Neural cell (in vitro differentiated cells): ENCODE measurements around the gene TEDC1. TPM values are rescaled to one million over a fixed set of nuclear protein-coding genes. Genes with fewer than 3 reads are reported as not detected.

Experiments used
- H2AFZ ChIP-seq: fragments of 200-600, 300-800 bp; sonication (generic), shearing (Covaris generic); 2 replicates; pipeline ENCODE4 v1.6.0; 2014; ENCODE audit warnings: low read depth, mild to moderate bottlenecking, antibody characterized with exemption, low read length, moderate library complexity
- H3F3A ChIP-seq: fragments of 200-600 bp; shearing (Covaris generic); 2 replicates; pipeline ENCODE4 v1.6.1; 2016; ENCODE audit warnings: mild to moderate bottlenecking, moderate library complexity, mixed read lengths, antibody characterized with exemption, low read length; ENCODE audit not compliant: insufficient read depth, poor library complexity, severe bottlenecking
- H3K27ac ChIP-seq: fragments of 200-600, 300-800 bp; sonication (generic), shearing (Covaris generic); 2 replicates; pipeline ENCODE4 v1.5.1; 2014; ENCODE audit warnings: mild to moderate bottlenecking, low read length, moderate library complexity
- H3K27me3 ChIP-seq: fragments of 300-800, 200-600 bp; sonication (generic), shearing (Covaris generic); 2 replicates; pipeline ENCODE4 v1.6.0; 2014; ENCODE audit warnings: mild to moderate bottlenecking, low read depth, low read length, moderate library complexity; ENCODE audit not compliant: insufficient read depth
- H3K36me3 ChIP-seq: fragments of 300-800, 200-600 bp; sonication (generic), shearing (Covaris generic); 2 replicates; pipeline ENCODE4 v1.5.1; 2014; ENCODE audit warnings: mild to moderate bottlenecking, antibody characterized with exemption, low read length, moderate library complexity; ENCODE audit not compliant: insufficient read depth
- H3K4me2 ChIP-seq: fragments of 300-800, 200-600 bp; sonication (generic), shearing (Covaris generic); 2 replicates; pipeline ENCODE4 v1.6.0; 2014; ENCODE audit warnings: mild to moderate bottlenecking, low read length
- H3K4me3 ChIP-seq: fragments of 300-800, 200-600 bp; sonication (generic), shearing (Covaris generic); 2 replicates; pipeline ENCODE4 v1.5.1; 2014; ENCODE audit warnings: mild to moderate bottlenecking, low read length, moderate library complexity
- H3K79me2 ChIP-seq: fragments of 200-600 bp; shearing (Covaris generic); replicated peaks from 2 replicates; pipeline ENCODE4 v1.6.0; 2014; ENCODE audit warnings: mild to moderate bottlenecking, low read length, moderate library complexity; ENCODE audit not compliant: insufficient read depth
- H3K9ac ChIP-seq: fragments of 300-800, 200-600 bp; sonication (generic), shearing (Covaris generic); 2 replicates; pipeline ENCODE4 v1.6.1; 2016; ENCODE audit warnings: mild to moderate bottlenecking, low read length, mixed read lengths
- H3K9me2 ChIP-seq: fragments of 200-600 bp; shearing (Covaris generic); 2 replicates; pipeline ENCODE4 v1.6.1; 2016; ENCODE audit warnings: mild to moderate bottlenecking, low read length, mixed read lengths; ENCODE audit not compliant: insufficient read depth
- H3K9me3 ChIP-seq: fragments of 200-600, 300-800 bp; sonication (generic), shearing (Covaris generic); 2 replicates; pipeline ENCODE4 v1.6.1; 2016; ENCODE audit warnings: mild to moderate bottlenecking, mixed run types, low read length, moderate library complexity, mixed read lengths
- H4K20me1 ChIP-seq: fragments of 200-600 bp; shearing (Covaris generic); 2 replicates; pipeline ENCODE4 v1.6.1; 2016; ENCODE audit warnings: mild to moderate bottlenecking, mixed run types; ENCODE audit not compliant: insufficient read depth
- EP300 ChIP-seq: fragments of 450-650 bp; conservative IDR thresholded peaks from 2 replicates; pipeline ENCODE4 v1.6.1; 2014; ENCODE audit warnings: antibody characterized with exemption, mild to moderate bottlenecking, moderate library complexity; ENCODE audit not compliant: poor library complexity, severe bottlenecking
- EZH2 ChIP-seq: fragments of 200-600, 300-800 bp; shearing (Covaris generic), sonication (generic); IDR thresholded peaks from 2 replicates; pipeline ENCODE4 v1.6.1; 2014; ENCODE audit warnings: antibody characterized with exemption, low read length, borderline replicate concordance, mild to moderate bottlenecking; ENCODE audit not compliant: insufficient read depth, poor library complexity, severe bottlenecking
- MXI1 ChIP-seq: fragments of 450-650 bp; conservative IDR thresholded peaks from 2 replicates; pipeline ENCODE4 v1.6.1; 2014; ENCODE audit warnings: antibody characterized with exemption, mild to moderate bottlenecking; ENCODE audit not compliant: poor library complexity, severe bottlenecking
- POLR2AphosphoS5 ChIP-seq: IDR thresholded peaks from 2 replicates; pipeline ENCODE4 v1.6.1; 2012
- RAD21 ChIP-seq: fragments of 450-650 bp; conservative IDR thresholded peaks from 2 replicates; pipeline ENCODE4 v1.6.1; 2014; ENCODE audit warnings: antibody characterized with exemption, mild to moderate bottlenecking, moderate library complexity
- SMC3 ChIP-seq: fragments of 450-650 bp; conservative IDR thresholded peaks from 2 replicates; pipeline ENCODE4 v1.6.1; 2014; ENCODE audit warnings: antibody characterized with exemption, mild to moderate bottlenecking, moderate library complexity; ENCODE audit not compliant: poor library complexity
- TAF1 ChIP-seq: IDR thresholded peaks from 2 replicates; pipeline ENCODE4 v1.6.1; 2012; ENCODE audit warnings: low read depth
- polyA plus RNA-seq: library from polyadenylated mRNA; depleted of rRNA; stranded (reverse); fragments of >200 nt; gene quantifications from 2 replicates; pipeline ENCODE4 v1.2.3, GENCODE V29; 2014
- TF ChIP-seq, protein P1 (sequence below): IDR thresholded peaks from 2 replicates; pipeline ENCODE4 v1.6.1; 2012; ENCODE audit warnings: borderline replicate concordance
- TF ChIP-seq, protein P2 (sequence below): fragments of 450-650 bp; IDR thresholded peaks from 2 replicates; pipeline ENCODE4 v1.5.1; 2014; ENCODE audit warnings: antibody characterized with exemption, mild to moderate bottlenecking, moderate library complexity; ENCODE audit not compliant: poor library complexity, severe bottlenecking

TEDC1 gene
- polyA plus RNA-seq, 1 donor from 2014 or later = 18.9 TPM

DNA sequence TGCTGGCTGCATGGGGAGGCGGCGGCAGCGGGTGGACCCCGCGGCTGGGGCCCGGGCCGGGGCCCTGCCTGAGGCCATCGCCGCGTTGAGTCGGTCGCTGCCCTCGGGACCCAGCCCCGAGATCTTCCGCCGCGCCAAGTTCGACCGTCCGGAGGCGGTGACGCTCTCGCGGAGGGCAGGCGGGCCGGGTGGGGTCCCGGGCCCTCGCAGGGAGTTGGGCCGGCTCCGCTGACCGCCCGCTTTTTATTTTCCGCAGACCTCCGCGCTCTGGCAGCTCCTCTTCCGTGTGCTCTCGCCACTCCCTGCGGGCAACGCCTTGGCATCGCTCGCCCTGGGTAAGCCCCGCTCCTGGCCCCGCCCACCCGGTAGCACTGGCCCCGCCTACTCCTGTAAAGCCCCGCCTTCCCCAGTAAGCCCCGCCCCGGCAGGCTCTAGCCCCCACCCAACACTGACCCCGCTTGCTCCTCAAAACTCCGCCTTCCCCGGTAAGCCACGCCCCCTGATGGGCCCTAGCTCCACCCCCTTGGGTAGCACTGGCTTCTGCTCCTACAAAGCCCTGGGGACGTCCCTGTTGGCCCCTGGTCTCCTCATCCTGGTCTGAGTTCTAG, 424 bp downstream of the TEDC1 start:
- no peaks in the 10 kb centered on the region for H3K36me3 ChIP-seq
- H3K9ac ChIP-seq = no peak overlapping the region
- peaks cover 16% of the 10 kb centered on the region for H3K27me3 ChIP-seq
- no peaks in the 10 kb centered on the region for H4K20me1 ChIP-seq
- H3F3A ChIP-seq = no peaks in the 10 kb centered on the region
- peak overlapping the region; percentile 35 for H3K4me2 ChIP-seq
- H3K9me2 ChIP-seq = no peaks in the 10 kb centered on the region
- no peaks in the 10 kb centered on the region for H3K79me2 ChIP-seq
- no peaks in the 10 kb centered on the region for H3K9me3 ChIP-seq
- H3K27ac ChIP-seq = no peak overlapping the region
- H3K4me3 ChIP-seq = peak overlapping the region; percentile 93
- no peak overlapping the region for H2AFZ ChIP-seq
- no peak for TF ChIP-seq TAF1
- TF ChIP-seq MXI1 = peak; percentile 100

DNA sequence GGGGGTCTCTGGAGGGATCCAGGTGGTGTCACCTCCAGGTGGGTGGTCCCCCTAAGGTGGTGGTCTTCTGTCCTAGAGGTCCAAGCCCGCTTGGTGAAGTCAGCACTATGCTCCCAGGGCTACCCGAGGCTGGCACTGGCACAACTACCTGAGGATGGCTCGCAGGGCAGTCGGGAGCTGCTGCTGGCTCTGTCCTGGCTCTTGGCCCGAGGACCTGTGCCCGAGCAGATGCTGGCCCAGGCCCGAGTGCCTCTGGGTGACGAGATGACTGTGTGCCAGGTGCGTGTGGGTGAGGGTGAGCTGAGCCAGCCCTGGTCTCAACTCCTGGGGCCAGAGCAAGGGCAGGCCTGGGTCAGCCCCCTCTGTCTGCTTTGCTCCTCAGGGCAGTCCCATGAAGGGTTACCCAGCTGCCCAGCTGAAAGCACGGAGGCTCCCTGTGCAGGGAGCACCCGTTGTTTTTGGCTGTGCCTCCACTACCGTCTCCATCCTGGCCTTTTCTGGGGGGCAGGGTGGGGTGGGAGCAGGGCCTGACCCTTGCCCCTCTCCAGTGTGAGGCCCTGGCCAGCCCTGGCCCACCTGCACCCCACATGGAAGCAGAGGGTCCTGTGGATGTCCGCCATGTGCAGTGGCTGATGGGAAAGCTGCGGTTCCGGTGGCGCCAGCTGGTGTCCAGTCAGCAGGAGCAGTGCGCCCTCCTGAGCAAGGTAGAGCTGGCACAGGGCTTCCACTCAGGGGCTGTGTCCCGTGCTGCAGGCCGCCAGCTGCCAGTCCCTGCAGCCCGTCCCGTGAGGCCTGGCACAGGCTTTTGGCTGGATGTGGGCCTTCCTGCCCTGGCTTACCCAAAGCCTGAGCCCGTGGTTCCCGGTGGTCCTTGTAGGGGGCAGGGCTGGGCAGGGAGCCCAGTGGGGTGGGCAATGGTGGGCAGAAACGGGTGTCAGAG, 1.3 kb downstream of the TEDC1 start:
- H2AFZ ChIP-seq = no peak overlapping the region
- H3K9me3 ChIP-seq = no peaks in the 10 kb centered on the region
- TF ChIP-seq RAD21 (no peak), EZH2 (no peak), POLR2AphosphoS5 (no peak)
- TF ChIP-seq, protein P1, sequence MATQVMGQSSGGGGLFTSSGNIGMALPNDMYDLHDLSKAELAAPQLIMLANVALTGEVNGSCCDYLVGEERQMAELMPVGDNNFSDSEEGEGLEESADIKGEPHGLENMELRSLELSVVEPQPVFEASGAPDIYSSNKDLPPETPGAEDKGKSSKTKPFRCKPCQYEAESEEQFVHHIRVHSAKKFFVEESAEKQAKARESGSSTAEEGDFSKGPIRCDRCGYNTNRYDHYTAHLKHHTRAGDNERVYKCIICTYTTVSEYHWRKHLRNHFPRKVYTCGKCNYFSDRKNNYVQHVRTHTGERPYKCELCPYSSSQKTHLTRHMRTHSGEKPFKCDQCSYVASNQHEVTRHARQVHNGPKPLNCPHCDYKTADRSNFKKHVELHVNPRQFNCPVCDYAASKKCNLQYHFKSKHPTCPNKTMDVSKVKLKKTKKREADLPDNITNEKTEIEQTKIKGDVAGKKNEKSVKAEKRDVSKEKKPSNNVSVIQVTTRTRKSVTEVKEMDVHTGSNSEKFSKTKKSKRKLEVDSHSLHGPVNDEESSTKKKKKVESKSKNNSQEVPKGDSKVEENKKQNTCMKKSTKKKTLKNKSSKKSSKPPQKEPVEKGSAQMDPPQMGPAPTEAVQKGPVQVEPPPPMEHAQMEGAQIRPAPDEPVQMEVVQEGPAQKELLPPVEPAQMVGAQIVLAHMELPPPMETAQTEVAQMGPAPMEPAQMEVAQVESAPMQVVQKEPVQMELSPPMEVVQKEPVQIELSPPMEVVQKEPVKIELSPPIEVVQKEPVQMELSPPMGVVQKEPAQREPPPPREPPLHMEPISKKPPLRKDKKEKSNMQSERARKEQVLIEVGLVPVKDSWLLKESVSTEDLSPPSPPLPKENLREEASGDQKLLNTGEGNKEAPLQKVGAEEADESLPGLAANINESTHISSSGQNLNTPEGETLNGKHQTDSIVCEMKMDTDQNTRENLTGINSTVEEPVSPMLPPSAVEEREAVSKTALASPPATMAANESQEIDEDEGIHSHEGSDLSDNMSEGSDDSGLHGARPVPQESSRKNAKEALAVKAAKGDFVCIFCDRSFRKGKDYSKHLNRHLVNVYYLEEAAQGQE = no peak
- H3K9me2 ChIP-seq = no peaks in the 10 kb centered on the region
- H3K4me2 ChIP-seq = no peak overlapping the region
- H3F3A ChIP-seq = no peaks in the 10 kb centered on the region
- H3K36me3 ChIP-seq = no peaks in the 10 kb centered on the region
- peaks cover 7% of the 10 kb centered on the region for H3K27me3 ChIP-seq
- H3K4me3 ChIP-seq = peak overlapping the region; percentile 93
- H3K9ac ChIP-seq = no peak overlapping the region
- H3K27ac ChIP-seq = no peak overlapping the region
- H4K20me1 ChIP-seq = no peaks in the 10 kb centered on the region
- no peaks in the 10 kb centered on the region for H3K79me2 ChIP-seq

DNA sequence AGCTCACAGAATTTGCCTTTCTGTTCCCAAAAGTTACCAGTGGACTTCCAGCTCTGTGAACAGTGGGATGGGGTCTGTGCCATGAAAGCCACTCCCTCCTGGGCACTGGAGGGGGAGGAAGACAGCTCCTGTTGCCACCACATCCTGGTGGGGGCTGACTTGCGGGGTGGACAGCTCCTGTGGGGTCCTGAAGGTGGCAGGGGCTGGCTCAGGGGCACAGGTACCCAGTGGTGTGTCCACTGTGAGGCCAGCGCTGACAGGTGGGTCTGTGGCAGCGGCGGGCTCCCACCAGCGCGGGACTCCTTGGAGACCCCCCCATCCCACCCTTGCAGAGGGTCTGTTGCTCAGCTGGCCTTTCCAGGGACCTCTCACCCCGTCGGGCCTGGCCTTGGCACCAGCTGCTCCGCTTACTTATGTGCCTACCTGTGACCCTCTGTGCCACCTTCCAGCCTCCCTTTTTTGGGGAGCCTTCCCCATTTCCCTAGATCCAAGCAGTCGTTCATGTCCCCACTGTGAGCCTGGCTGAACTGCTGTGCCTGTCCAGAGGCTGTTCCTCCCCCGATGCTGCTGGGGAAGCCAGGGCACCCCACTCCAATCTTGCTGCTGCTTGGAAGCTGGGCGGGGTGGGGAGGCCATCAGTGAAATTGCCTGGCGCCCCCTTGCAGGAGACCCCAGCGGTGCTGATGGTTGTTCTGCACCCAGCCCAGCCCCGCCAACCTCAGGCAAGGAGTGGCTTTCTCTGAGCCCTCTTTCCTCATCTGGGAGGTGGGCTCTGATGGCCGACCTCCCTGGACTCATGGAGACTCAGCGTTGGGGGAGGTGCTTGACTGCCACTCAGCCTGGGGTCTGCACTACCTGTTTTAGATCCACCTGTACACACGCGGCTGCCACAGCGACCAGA, 2.2 kb downstream of the TEDC1 start:
- Histone ChIP-seq H2AFZ (no peak overlapping the region), H3K9me3 (no peaks in the 10 kb centered on the region)
- TF ChIP-seq TAF1 (no peak), POLR2AphosphoS5 (no peak), EZH2 (no peak), RAD21 (no peak), SMC3 (no peak), EP300 (no peak), MXI1 (no peak)
- TF ChIP-seq, protein P2, sequence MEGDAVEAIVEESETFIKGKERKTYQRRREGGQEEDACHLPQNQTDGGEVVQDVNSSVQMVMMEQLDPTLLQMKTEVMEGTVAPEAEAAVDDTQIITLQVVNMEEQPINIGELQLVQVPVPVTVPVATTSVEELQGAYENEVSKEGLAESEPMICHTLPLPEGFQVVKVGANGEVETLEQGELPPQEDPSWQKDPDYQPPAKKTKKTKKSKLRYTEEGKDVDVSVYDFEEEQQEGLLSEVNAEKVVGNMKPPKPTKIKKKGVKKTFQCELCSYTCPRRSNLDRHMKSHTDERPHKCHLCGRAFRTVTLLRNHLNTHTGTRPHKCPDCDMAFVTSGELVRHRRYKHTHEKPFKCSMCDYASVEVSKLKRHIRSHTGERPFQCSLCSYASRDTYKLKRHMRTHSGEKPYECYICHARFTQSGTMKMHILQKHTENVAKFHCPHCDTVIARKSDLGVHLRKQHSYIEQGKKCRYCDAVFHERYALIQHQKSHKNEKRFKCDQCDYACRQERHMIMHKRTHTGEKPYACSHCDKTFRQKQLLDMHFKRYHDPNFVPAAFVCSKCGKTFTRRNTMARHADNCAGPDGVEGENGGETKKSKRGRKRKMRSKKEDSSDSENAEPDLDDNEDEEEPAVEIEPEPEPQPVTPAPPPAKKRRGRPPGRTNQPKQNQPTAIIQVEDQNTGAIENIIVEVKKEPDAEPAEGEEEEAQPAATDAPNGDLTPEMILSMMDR = no peak
- TF ChIP-seq, protein P1 = no peak

More for the DNA sequence above, 2.2 kb downstream of the TEDC1 start:
- Histone ChIP-seq H3K9me2 (no peaks in the 10 kb centered on the region), H3K79me2 (no peaks in the 10 kb centered on the region), H3K9ac (no peak overlapping the region), H3F3A (no peaks in the 10 kb centered on the region), H3K27ac (no peak overlapping the region), H3K36me3 (no peaks in the 10 kb centered on the region), H3K27me3 (no peaks in the 10 kb centered on the region), H3K4me2 (no peak overlapping the region), H4K20me1 (no peaks in the 10 kb centered on the region), H3K4me3 (no peak overlapping the region)
